ENCODE measurements around the gene SLC46A3. TPM values are rescaled to one million over a fixed set of nuclear protein-coding genes. Genes with fewer than 3 reads are reported as not detected.

The SLC46A3 gene
- total and polyA plus RNA-seq, 2 experiments from 2014 or later: 0.16 to 0.28 TPM

DNA sequence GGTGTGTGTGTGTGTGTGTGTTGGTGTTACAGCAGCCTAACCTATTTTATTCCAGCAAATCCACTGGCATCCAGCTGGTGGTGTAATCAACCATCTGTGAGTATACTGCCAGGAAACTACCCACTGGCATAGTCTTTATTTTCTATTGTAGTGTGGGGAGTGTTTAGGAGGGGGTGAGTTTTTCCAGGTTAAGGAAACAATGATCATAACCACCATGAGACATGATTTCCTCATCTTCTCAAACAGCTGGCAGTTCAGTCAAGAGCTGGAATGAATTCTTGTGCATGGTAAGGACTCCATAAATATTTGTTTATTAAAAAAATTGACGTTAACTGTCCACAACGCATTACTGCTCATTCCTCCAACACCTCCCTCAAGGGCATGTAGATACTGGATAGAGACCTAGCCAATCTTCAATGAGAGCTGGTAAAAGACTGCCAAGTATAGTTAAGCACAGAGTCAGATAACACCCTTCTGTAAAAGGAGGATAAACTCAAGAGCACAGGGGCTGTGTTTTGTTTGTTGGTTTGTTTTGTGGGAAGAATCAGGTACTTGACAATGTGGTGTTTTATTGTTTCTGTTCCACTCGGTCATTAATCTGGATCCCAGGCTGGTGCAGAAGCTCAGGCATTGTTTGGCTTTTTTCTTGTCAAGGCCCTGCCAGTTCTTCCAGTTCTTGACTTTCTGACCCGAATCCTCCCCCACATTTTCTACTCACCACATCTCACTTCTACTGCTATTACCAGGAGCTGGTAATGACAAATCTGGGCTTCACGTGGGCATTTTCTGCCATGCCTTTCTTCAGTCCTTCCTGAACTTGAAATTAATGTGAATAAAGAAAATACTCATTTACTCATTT is 31.6 kb upstream of the SLC46A3 start:
- H3K36me3 Mint-ChIP-seq (ENCODE audit: low read depth): peaks cover 10% of the 10 kb centered on the region; the same call in 2 of the 3 replicates
- Histone ChIP-seq H3K27ac (ENCODE audit: low read depth) (no peak overlapping the region), H3K4me3 (no peak overlapping the region), H3K79me2 (replicated peaks; ENCODE audit: insufficient read depth) (no peaks in the 10 kb centered on the region), H3K36me3 (ENCODE audit: insufficient read depth) (no peaks in the 10 kb centered on the region; the same call in 1 of the 2 replicates), H4K20me1 (replicated peaks; ENCODE audit: insufficient read depth) (no peaks in the 10 kb centered on the region), H3K4me1 (ENCODE audit: insufficient read depth) (peaks cover 18% of the 10 kb centered on the region), H3K9me2 (ENCODE audit: insufficient read depth) (0 out of 2 replicates have a peak, but pooled peaks cover 5% of the 10 kb centered on the region), H3F3A (replicated peaks; ENCODE audit: low read depth) (no peaks in the 10 kb centered on the region), H3K27me3 (ENCODE audit: insufficient read depth) (no peaks in the 10 kb centered on the region), H3K4me2 (no peak overlapping the region), H2AFZ (no peak overlapping the region)
- ATAC-seq (no peak), DNase-seq (ENCODE audit: low spot score) (no peak)
- peaks cover 42% of the 10 kb centered on the region for H3K4me1 Mint-ChIP-seq
- H3K9me3 Mint-ChIP-seq: peaks cover 3% of the 10 kb centered on the region
- H3K27ac Mint-ChIP-seq: peak overlapping the region; percentile 9; the same call in 1 of the 2 replicates
- no peak overlapping the region for H3K4me3 Mint-ChIP-seq
- H3K27me3 Mint-ChIP-seq (ENCODE audit: insufficient read depth, low read depth, poor library complexity): peaks cover 18% of the 10 kb centered on the region
- no peak for TF ChIP-seq NANOG (IDR thresholded peaks at IDR 0.05; ENCODE audit: borderline replicate concordance)
- TF ChIP-seq REST (IDR thresholded peaks at IDR 0.05; ENCODE audit: unreplicated experiment): no peak
- no peak for TF ChIP-seq ETS1 (IDR thresholded peaks at IDR 0.05)
- no peak for TF ChIP-seq ZNF331 (CRISPR knock-in tag; IDR thresholded peaks at IDR 0.05; ENCODE audit: low read depth)
- no peak for TF ChIP-seq ZNF114 (CRISPR knock-in tag; IDR thresholded peaks at IDR 0.05)
- no peak for TF ChIP-seq ZNF462 (CRISPR knock-in tag; IDR thresholded peaks at IDR 0.05)
- no peak for TF ChIP-seq POLR2AphosphoS5 (IDR thresholded peaks at IDR 0.05; ENCODE audit: low read depth)
- TF ChIP-seq CREB1 (CRISPR knock-in tag; IDR thresholded peaks at IDR 0.05; ENCODE audit: low read depth): no peak
- TF ChIP-seq EZH2 (IDR thresholded peaks at IDR 0.05; ENCODE audit: low read depth, unreplicated experiment): no peak
- TF ChIP-seq EZH2phosphoT487 (IDR thresholded peaks at IDR 0.05; ENCODE audit: unreplicated experiment): no peak
- TF ChIP-seq STAT1 (IDR thresholded peaks at IDR 0.05; ENCODE audit: unreplicated experiment): no peak
- no peak for TF ChIP-seq JUNB (IDR thresholded peaks at IDR 0.05; ENCODE audit: unreplicated experiment)
- TF ChIP-seq, protein P1, sequence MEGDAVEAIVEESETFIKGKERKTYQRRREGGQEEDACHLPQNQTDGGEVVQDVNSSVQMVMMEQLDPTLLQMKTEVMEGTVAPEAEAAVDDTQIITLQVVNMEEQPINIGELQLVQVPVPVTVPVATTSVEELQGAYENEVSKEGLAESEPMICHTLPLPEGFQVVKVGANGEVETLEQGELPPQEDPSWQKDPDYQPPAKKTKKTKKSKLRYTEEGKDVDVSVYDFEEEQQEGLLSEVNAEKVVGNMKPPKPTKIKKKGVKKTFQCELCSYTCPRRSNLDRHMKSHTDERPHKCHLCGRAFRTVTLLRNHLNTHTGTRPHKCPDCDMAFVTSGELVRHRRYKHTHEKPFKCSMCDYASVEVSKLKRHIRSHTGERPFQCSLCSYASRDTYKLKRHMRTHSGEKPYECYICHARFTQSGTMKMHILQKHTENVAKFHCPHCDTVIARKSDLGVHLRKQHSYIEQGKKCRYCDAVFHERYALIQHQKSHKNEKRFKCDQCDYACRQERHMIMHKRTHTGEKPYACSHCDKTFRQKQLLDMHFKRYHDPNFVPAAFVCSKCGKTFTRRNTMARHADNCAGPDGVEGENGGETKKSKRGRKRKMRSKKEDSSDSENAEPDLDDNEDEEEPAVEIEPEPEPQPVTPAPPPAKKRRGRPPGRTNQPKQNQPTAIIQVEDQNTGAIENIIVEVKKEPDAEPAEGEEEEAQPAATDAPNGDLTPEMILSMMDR (conservative IDR thresholded peaks at IDR 0.05; ENCODE audit: low read depth in 2 of 2): no peak

All from GM23338 (cell line).